Activated CD8-positive, alpha-beta memory T cell treated with anti-CD3 and anti-CD28 coated beads, Interleukin-2, amount 50 U/mL, for 24 hours (primary cell): Measurements from ENCODE around the gene LRIT2.

Experiments used
- DNase-seq: peaks from one replicate; pipeline ENCODE4 v3.0.0-alpha.2; 2020; ENCODE audit errors: extremely low read depth

LRIT2 gene

DNA sequence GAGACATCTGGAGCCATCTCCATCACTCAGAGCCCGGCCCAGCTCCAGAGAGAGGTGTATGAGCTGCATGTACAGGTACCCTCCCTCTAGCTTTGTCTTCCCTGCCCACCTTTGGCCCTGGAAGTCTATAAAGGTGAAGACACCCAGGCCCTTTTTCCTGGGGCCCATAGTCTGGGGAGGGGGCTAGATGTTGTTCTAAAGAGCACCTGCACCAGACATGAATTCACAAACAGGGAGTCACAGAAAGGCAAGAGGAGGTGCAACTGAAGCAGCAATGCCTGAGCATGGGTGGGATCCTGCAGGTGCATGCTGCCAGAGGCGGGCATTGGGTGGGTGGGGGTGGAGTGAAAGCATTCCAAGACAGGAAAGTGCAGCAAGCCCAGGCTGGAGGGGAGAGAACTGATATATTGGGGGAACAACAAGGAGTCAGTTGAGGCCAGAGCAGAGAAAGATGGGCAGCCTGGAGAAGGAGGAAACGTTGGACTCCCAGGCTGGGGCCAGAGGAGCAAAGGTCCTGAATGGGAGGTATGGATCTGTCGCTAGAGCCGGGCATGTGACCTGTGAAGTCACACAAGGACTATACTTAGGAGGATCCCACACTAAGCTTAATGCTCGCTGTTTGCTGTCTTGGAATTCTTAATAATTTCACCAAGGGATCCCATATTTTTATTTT lies 19.4 kb downstream of the LRIT2 start:
- no peak for DNase-seq

DNA sequence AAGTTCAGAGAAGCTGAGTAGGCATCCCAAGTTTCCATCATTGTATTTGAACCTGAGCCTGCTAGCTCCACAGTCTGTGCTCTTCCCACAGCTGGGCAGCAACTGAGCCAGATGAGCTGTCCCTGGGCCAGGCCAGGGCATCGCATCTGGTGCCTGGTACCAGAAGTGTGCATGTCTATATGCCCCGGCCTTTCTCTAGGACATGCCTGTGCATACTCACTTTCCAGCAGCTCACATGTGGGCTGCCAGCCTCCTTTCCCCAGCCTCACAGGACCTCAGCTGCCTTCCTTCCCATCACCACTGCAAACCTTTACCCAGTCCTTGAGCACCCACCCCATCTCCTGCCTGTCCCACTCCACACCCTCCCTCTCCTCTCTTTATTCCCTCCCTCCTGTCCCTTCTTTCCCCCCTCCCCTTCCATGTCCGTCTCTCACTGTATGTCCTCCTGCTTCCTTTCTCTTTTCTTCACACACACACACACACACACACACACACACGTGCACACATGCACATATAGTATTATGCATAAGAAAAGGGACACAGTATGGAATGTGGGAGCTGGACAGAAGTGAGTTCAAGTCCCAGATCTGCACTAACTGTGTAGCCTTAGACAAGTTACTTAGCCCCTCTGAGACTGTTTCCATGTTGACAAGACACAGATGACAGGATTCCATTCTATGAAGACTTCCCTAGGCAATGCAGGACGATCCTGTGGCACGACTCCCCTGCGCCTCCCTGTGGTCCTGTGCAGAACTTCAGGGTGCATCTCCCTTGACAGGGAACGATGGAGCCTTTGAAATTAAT lies 20.1 kb downstream of the LRIT2 start:
- DNase-seq, result peak; percentile 15

DNA sequence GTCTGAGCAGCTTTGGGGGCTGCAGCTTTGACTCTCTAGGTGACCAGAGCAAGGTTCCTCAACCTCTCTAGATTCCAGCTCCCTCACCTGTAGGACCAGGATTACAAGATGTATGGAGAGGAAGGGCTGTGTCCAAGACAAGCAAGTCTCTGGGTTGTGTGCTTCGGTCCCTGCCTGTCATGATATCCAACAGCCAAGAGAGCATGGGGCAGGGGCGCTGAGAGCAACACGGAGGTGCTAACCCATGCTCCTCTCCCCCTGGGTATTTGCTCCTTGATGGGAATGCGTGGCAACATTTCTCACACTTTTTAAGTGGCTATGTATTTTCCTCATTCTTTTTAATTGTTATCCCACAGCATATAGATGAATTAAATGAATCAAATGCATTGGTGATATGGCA lies 20.7 kb downstream of the LRIT2 start:
- DNase-seq, result no peak

DNA sequence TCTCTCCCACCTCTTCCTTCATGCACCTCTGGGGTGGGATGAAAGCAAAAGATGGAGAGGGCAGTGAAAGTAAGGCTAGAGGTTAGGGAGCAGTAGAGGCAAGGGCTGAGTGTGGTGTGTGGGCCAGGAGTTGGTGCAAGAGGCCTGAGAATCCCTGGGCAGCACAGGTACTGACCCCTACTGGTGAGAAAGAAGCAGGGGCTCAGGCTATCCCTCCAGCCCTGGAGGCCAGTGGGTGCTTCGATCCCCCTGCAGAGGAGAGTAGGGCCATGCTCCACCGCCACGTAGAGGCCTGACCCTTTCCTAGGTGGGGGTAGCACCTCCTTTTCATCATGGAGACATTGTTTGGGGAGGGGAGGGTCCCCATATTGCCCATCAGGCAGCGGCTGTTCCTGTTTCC lies 21.2 kb downstream of the LRIT2 start:
- no peak for DNase-seq

DNA sequence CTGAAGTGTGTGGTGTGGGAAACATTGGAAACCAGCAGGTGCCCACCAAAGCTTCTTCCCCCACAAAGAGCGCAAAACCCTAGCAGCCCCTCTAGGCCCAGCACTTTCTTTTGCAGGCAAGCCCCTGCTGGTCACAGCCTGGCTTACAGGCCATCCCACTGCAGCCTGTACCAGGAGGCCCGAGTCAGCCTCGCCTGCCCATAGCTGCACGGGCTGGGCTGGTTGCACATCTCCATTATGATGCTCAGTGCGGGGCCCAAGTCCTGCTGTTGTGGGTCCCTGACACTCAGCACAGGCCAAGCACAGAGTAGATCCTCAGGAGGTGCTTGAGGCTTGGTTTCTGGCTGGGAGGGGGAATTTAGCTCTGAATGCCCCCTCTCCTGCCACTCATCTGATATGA lies 23.0 kb downstream of the LRIT2 start:
- no peak for DNase-seq

DNA sequence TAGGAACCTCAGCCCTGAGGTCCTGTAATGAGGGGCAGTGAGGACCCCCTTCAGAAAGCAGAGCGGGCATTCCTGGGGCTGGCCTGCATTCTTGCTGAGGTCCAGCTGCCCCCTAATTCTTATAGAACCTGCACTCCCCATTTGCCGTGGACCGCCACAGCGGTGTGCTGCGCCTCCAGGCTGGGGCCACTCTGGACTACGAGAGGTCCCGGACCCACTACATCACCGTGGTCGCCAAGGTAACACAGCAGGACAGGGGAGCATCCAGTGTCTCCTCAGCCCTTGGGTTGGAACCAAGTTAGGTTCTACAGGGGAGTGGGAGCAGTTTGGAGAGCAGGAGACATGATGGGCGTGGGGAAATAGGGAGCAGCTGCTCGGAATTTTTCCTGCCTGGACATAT lies 23.7 kb downstream of the LRIT2 start:
- no peak for DNase-seq

DNA sequence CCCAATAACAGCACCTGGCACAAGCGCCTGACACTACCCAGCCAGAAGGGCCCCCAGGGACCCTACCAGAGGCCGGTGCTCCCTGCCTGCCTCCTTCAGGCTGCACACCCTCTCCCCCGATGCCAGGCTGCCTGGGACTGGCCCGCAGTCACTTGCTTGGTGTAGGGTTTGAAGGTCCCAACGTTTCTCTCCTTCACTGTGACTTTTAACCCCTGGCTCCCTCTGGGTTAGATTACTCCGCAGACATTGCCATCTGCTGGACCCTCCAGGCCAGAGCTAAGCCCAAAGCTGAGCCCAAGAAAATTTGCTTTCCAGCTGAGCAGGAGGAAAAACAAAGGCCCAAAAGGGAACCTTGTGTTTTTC lies 24.1 kb downstream of the LRIT2 start:
- no peak for DNase-seq

DNA sequence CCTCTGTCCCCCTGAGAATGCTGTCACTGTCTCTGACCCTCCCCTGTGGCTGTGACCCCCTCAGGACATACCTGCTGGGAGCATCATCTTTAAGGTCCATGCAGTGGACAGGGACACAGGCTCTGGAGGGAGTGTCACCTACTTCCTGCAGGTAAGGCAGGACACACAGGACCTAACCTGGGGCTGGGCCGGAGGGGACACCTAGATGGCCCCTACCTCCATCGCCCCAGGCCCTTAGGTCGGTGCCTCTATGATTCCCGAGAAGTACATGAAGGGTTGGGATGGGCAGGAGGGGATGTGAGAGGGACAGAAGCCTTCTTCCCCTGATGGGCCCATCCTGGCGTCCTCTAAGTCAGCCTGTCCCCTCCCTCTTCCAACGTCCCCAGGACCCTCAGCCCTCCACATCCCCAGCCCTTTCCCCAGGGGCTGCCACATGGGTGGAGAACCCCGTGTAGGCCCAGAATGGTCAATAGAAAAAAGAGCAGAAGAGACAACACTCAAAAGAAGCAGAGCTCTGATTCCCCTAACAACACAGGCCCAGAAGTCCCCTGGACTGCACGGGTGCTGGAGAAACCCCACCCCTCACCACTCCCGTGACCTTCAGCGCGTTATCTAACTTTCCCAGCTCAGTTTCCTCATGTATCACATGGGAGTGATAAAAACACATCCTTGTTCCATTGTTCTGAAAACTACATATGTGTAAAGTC lies 24.7 kb downstream of the LRIT2 start:
- no peak for DNase-seq

DNA sequence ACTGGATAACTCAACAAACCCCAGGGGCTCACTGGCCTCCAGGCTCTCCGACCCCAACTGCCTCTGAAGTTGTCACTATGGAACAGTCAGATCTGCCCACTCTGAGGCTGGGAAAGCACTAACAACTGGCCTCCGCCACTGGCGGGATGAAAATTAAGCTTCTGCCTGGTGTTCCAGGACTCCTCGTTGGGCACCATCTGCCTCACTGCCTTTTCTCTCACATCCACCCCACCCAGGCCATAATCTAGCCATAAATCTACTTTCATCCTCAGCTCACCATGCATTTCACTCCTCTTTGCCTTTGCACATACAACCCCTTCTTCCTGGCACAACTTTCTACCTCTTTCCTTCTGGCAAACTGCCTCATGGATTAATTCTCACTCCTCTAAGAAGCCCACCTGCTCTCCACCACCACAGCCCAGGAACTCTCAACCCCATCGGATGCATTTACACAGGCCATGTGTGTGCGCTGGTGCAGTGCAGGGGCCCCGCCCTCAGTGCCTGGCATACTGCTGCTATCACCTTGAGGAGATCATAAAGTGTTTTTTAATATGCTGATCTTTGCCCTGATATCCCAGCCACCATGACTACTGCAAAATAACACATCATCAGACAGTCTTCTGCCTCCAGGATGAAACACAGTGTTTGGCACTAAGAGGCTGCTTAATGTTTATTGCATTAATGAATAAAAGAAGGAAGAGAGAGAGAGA lies 27.0 kb downstream of the LRIT2 start:
- no peak for DNase-seq

DNA sequence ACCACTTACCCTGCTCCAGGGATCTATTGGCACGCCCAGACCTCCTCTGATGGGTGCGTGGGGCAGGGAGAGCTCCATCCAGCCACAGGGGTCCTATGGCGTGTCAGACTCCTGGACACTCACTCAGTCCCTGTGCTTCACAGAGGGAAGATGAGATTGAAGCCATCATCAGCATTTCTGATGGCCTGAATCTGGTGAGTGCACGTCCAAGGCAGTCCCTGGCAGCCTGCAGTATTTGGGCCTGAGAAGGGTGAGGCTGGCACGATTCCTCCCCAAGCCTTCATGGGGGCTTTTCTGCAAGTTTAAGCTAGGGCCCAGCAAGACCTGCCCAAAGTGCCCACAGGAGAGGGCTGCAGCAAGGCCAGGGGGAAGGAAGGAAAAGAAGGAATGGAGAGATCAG lies 27.7 kb downstream of the LRIT2 start:
- DNase-seq, result no peak

DNA sequence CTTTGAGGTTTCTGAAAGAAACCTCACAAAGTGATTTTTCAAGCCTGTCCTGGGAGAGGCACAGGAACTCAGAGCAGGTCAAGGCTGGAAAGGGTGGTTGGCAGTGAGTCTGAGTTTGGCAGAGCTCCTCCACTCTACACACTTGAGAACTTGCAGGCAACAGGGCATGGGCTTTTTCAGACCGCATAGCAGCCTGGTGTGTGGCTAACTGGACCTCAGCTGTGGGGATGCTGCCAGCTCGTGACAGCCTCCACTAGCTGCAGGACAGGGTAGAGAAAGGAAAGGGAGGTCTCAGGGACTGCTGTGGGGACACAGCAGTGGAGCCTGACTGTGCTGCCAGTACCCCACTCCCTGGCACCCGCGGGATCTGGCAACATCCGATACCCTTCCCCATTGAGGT lies 28.4 kb downstream of the LRIT2 start:
- no peak for DNase-seq

DNA sequence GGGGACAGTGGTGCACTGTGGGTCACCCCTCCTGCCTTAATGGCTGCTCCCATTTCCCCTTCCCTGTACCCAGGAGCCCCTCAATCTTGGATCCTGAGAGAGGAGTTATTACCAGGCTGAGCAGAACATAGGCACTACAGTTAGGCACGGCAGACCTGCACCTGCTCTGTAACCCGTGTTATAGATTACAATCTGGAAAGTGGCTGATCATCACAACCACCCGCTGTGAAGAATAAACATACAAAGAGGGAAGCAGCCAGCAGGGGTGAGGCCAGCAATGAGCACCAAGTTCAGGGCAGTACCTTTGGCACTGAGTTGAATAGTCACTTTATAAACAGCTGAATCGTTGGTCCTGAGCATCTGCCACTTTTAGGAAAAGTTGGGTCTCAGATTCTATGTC lies 29.3 kb downstream of the LRIT2 start:
- no peak for DNase-seq

DNA sequence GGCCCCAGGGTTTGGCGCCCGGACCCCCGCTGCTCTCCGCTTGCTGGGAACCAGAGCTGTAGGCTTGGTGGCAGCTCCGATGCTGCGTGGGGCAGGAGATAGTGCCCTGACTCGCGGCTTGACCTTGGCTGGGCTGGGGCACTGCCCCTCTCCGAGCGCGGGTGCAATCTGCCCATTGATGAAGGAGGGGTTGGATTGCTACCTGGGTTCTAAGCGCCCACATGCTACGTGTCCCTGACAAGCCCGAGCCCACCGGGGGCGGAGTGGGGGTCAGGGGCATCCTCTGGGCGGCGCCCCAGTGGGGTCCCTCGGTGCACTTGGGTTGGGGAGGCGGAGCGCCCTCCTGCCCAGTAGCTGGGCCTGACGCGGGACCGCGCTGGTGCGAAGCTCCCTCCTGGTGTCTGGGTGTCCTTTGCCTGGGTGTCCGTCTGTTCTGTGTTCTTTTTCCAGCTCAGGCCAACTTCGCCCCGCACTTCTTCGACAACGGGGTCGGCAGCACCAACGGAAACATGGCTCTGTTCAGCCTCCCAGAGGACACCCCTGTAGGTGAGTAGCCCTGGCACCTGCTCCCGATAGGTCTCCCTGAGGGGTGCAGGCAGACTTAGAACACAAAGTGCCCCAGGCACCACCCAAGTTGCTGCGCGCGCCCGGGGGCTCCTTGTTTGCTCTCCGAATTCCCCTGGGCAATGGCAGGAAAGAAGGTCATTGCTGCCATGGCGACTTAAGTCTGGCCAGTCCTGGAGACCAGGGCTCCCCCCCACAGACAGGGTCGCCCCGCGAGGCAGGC lies 30.1 kb downstream of the LRIT2 start:
- DNase-seq, result no peak

DNA sequence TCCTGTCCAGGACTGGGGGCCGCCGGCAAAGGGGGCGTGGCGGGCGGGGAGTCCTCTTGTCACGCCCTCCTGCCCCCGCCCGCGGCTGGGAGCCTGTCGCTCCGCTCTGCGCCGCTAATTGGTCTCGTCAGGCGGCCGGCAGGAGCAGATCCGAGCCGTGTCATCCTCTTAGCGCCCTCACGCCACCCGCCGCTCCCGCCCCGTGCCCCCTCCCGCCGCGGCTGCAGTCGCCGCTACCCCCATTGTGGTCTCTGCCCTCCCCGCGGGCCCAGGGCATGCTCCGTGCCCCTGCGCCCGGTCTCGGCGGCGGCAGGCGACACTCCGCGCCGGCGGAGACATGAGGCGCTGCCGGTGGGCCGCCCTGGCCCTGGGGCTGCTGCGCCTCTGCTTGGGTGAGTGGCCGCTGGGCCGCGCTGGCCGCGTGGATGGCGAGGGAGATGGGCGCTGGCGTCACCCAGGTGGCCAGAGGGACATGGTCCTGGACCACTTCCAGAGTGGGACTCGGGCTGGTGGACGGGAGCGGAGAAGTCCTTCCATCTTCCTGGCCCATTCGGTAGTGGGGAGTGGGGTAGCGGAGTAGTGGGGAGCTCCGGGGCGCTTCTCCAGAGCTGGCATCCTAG lies 30.8 kb downstream of the LRIT2 start, which contains the start of gene CDHR1:
Gene CDHR1 (plus strand): TSS at position 114 of the 620 bp plus-strand sequence. CDS start 224 bp downstream, at position 338.
- DNase-seq, result no peak

DNA sequence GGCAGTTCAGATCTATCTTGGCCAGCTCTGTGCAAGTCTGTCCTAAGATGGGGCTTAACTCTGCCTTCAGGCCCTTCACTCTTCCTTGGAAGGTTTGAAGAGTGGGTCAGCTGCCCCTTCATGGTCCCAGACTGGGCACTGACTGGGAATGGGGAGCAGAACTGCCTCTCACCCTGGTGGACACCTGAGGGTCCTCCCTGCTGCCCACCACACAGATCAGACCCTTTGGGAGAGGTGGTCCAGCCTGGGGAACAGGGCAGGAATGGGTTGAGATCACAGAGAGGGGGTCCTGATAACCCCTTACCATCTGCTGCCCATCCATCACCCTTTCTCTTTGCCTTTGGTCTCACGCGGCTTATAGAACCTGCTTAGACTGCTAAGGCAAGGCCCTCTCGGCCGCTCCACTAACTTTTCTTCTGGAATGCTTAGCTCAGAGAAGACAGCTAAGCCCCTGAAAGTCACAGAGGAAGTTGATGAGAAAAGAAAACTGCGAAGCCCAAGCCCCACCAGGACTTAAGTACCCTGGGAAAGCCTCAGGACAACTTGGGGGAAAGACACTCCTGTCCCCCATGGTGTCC lies 31.4 kb downstream of the LRIT2 start:
- DNase-seq, result no peak

DNA sequence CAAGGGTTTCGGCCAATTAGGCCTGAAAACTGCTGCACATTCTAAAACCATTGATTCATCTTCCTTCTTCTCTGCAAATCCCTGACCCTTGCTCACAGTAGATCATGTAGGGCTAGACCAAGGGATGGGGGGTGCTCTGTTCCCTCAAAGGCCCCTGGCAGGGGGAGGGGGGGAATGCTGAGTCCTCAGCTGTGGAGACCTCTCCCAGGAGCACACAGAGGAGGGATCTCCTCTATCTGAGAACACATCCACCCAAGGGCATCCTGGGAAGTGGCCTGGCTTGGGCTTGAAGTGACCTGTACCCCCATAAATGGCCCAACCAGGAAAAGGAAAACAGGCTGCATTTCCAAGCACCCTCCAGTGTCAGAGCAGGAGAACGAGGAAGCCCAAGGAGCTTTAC lies 32.0 kb downstream of the LRIT2 start:
- DNase-seq, result no peak

DNA sequence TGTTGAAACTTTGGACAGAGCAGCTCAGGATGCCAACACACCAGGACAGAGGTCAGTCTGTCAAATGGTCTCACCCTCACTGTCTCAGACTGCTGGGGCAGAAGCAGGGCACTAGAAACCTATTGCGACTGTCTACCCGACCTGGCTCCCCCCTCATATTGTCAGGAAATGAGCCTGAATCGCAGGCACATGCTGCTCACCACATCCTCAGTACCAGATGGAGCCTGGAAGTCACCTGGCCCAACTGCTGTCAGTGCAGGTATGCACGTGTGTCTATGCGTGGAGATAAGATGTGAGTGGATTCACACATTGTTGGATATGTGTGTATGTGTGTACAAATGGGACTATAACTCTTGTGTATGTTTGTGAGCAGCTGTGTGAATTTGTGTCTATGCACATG lies 34.2 kb downstream of the LRIT2 start:
- no peak for DNase-seq

DNA sequence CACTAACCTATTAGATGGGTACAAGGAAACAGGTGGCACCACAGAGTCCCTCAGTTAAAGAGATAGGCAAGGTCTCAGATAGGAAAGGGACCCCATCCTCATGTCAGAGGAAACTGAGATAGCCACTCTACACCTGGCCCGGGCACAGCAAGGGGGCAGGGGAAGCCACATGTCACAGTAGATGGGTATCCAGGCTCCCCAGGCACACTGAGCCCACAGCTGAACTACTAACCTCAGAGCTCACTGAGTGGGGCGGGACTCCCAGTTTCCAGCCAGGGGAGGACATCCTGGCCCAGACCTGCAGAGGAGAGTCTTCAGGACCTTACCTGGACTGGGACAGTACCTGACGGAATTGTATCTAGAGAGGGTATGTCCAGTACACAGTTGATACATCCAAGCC lies 34.7 kb downstream of the LRIT2 start:
- no peak for DNase-seq

DNA sequence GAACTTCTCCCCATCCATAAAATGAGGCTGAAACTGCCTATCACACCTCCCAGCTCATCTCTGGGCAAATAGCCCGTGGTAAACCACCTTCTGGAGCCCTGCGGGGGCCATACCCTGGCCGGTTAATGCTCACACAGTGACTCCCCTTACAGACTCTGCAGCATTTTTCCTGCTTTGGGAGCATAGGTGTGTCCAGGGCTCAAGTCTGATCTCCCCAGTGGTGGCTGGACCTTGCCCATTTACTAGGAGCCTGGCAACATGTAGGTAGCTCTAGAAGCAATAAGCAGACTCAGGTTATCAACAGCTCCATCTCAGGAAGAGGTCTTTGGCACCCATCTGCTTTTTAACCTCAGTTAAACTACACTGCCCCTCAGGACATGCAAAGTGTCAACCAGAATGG lies 36.5 kb downstream of the LRIT2 start:
- DNase-seq, result no peak

DNA sequence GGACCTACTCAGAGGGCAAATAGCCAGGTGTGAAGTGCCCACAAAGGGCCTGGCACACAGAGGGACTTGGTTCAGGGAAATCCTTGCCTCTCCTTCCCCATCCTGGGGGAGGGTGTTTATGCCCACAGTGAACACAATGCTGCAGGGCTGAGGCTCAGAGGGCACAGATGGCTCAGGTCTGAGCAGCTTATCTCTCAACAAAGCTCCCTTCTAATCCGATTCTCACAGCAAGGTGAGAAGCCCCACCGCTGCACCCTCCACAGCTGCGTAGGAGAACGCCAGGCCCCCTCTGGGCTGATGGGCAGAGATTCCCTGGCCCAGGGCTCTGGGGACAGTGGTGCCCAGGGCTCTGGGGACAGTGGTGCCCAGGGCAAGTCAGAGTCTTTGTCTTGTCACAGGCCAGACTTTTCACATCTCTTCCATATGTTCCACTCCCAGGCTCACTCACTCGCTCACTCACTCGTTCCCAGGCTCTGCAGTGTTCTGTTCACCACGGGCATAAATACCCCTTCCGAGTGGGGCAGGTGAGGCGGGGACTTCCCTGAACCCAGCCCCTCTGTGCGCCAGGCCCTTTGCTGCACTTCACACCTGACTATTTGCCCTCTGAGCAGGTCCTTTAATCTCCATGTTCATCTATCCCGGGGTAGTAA lies 39.7 kb downstream of the LRIT2 start:
- no peak for DNase-seq
